ENCODE data around the gene MLC1. TPM values are rescaled to one million over a fixed set of nuclear protein-coding genes. Genes with fewer than 3 reads are reported as not detected.

The MLC1 gene
- total RNA-seq, 1 donor from 2014 or later, result not detected

- Mint-ChIP-seq H3K36me3 (no peaks in the 10 kb centered on the region), H3K27me3 (no peaks in the 10 kb centered on the region), H3K27ac (no peak overlapping the region), H3K9me3 (no peaks in the 10 kb centered on the region), H3K4me3 (no peak overlapping the region), H3K4me1 (ENCODE audit: unreplicated experiment) (peaks cover 5% of the 10 kb centered on the region)
- DNase-seq (ENCODE audit: extremely low spot score, unreplicated experiment), result no peak
- TF ChIP-seq CTCF (conservative IDR thresholded peaks at IDR 0.05), result no peak
Measured at GRCh38 chr22:50101870-50102565, 16.8 kb upstream of the MLC1 start.

- Mint-ChIP-seq H3K36me3 (no peaks in the 10 kb centered on the region), H3K4me1 (ENCODE audit: unreplicated experiment) (no peaks in the 10 kb centered on the region), H3K4me3 (no peak overlapping the region), H3K27me3 (no peaks in the 10 kb centered on the region), H3K27ac (no peak overlapping the region), H3K9me3 (no peaks in the 10 kb centered on the region)
- TF ChIP-seq CTCF (conservative IDR thresholded peaks at IDR 0.05), result no peak
- no peak for DNase-seq (ENCODE audit: extremely low spot score, unreplicated experiment)
Measured at GRCh38 chr22:50098052-50098451, 12.8 kb upstream of the MLC1 start.

GRCh38 chr22:50092342-50092741 lies 7.1 kb upstream of the MLC1 start:
- Mint-ChIP-seq H3K4me3 (no peak overlapping the region), H3K27me3 (peaks cover under 1% of the 10 kb centered on the region), H3K4me1 (ENCODE audit: unreplicated experiment) (no peaks in the 10 kb centered on the region), H3K36me3 (no peaks in the 10 kb centered on the region), H3K9me3 (no peaks in the 10 kb centered on the region), H3K27ac (no peak overlapping the region)
- TF ChIP-seq CTCF (conservative IDR thresholded peaks at IDR 0.05), result no peak
- no peak for DNase-seq (ENCODE audit: extremely low spot score, unreplicated experiment)

- Mint-ChIP-seq H3K9me3 (no peaks in the 10 kb centered on the region), H3K27ac (no peak overlapping the region)
- DNase-seq (ENCODE audit: extremely low spot score, unreplicated experiment), result no peak
Measured at GRCh38 chr22:50091092-50091768, 6.0 kb upstream of the MLC1 start.

GRCh38 chr22:50090412-50090714 lies 5.1 kb upstream of the MLC1 start:
- TF ChIP-seq CTCF (conservative IDR thresholded peaks at IDR 0.05), result no peak
- Mint-ChIP-seq H3K4me1 (ENCODE audit: unreplicated experiment) (peaks cover 1% of the 10 kb centered on the region), H3K27ac (no peak overlapping the region), H3K27me3 (peaks cover 5% of the 10 kb centered on the region), H3K9me3 (no peaks in the 10 kb centered on the region), H3K36me3 (no peaks in the 10 kb centered on the region), H3K4me3 (no peak overlapping the region)
- DNase-seq (ENCODE audit: extremely low spot score, unreplicated experiment), result no peak

More at GRCh38 chr22:50091092-50091768, 6.0 kb upstream of the MLC1 start:
- Mint-ChIP-seq H3K4me1 (ENCODE audit: unreplicated experiment) (no peaks in the 10 kb centered on the region), H3K4me3 (no peak overlapping the region), H3K36me3 (no peaks in the 10 kb centered on the region), H3K27me3 (peaks cover 4% of the 10 kb centered on the region)
- TF ChIP-seq CTCF (conservative IDR thresholded peaks at IDR 0.05), result no peak

Data from type B pancreatic cell (in vitro differentiated cells).